HG03571 (cell line): ENCODE data around the gene PVRIG.
"Not testable (repeated sequence)": the region's sequence is repeated elsewhere in the genome, so short reads cannot be mapped to it uniquely, and the experiment has no call there.

Experiments used
- ATAC-seq: cut with Tn5 transposase; IDR thresholded peaks from one replicate; pipeline ENCODE4 v1.9.1; 2021; ENCODE audit not compliant: unreplicated experiment

PVRIG gene

GRCh38 chr7:100219801-100220585 is at the start of gene PVRIG:
TSS of gene PVRIG (plus strand) at chr7:100219949. CDS start at chr7:100219971, 22 bp downstream.
- not testable (repeated sequence) for ATAC-seq

- no peak for ATAC-seq
Measured at GRCh38 chr7:100170101-100170897, 49.5 kb upstream of the PVRIG start.

- no peak for ATAC-seq
Measured at GRCh38 chr7:100171087-100171681, 48.6 kb upstream of the PVRIG start.

- ATAC-seq, result no peak
Measured at GRCh38 chr7:100171840-100172239, 47.9 kb upstream of the PVRIG start.

GRCh38 chr7:100173806-100174495 is 45.8 kb upstream of the PVRIG start:
- no peak for ATAC-seq

- ATAC-seq, result no peak
Measured at GRCh38 chr7:100174582-100174981, 45.2 kb upstream of the PVRIG start.

GRCh38 chr7:100175296-100175935 is 44.3 kb upstream of the PVRIG start:
- ATAC-seq, result no peak

GRCh38 chr7:100176096-100177044 is 43.4 kb upstream of the PVRIG start:
- no peak for ATAC-seq

- peak; percentile 81 for ATAC-seq
Measured at GRCh38 chr7:100177045-100178001, 42.4 kb upstream of the PVRIG start, which contains the start of the genes GPC2 and STAG3. TSS of gene GPC2 (minus strand) at chr7:100177381. CDS start at chr7:100177199, 182 bp downstream. TSS of gene STAG3 (plus strand) at chr7:100177918. CDS start at chr7:100180557, 2,639 bp downstream.

- ATAC-seq, result not testable (repeated sequence)
Measured at GRCh38 chr7:100180084-100180483, 39.7 kb upstream of the PVRIG start.

- not testable (repeated sequence) for ATAC-seq
Measured at GRCh38 chr7:100182616-100183015, 37.1 kb upstream of the PVRIG start.

GRCh38 chr7:100183090-100183489 is 36.7 kb upstream of the PVRIG start:
- not testable (repeated sequence) for ATAC-seq

GRCh38 chr7:100185726-100186125 is 34.0 kb upstream of the PVRIG start:
- ATAC-seq, result no peak

- no peak for ATAC-seq
Measured at GRCh38 chr7:100189061-100189460, 30.7 kb upstream of the PVRIG start.

- ATAC-seq, result peak; percentile 60
Measured at GRCh38 chr7:100190048-100190711, 29.6 kb upstream of the PVRIG start.

GRCh38 chr7:100191775-100192174 is 28.0 kb upstream of the PVRIG start:
- ATAC-seq, result no peak

GRCh38 chr7:100192281-100192862 is 27.4 kb upstream of the PVRIG start:
- not testable (repeated sequence) for ATAC-seq
